ENCODE data around the gene ZBTB32. TPM values are rescaled to one million over a fixed set of nuclear protein-coding genes. Genes with fewer than 3 reads are reported as not detected.

The ZBTB32 gene
- polyA plus RNA-seq, 1 of the 3 experiments (the other 2 are of a cell fraction): not detected

GRCh38 chr19:35730326-35730725 is 26.0 kb downstream of the ZBTB32 start:
- Histone ChIP-seq H3K9ac (no peak overlapping the region), H3K27me3 (ENCODE audit: insufficient read depth) (no peaks in the 10 kb centered on the region), H3K9me3 (no peaks in the 10 kb centered on the region), H4K20me1 (ENCODE audit: insufficient read depth) (no peaks in the 10 kb centered on the region), H2AFZ (ENCODE audit: low read depth) (no peak overlapping the region), H3K4me1 (ENCODE audit: control insufficient read depth in 1 of 2, insufficient read depth in 2 of 2, low read depth in 1 of 2, low read length in 1 of 2) (no peaks in the 10 kb centered on the region), H3K79me2 (ENCODE audit: insufficient read depth) (no peaks in the 10 kb centered on the region), H3K36me3 (replicated peaks in 1 of 2; ENCODE audit: control insufficient read depth in 1 of 2, insufficient read depth in 2 of 2, low read length in 1 of 2) (peaks cover 14 to 83% of the 10 kb centered on the region in 2 experiments), H3K27ac (ENCODE audit: low read depth in 2 of 2, low read length in 1 of 2) (no peak overlapping the region), H3K4me3 (ENCODE audit: low read depth in 2 of 2, low read length in 1 of 2) (no peak overlapping the region), H3F3A (replicated peaks; ENCODE audit: insufficient read depth) (no peaks in the 10 kb centered on the region), H3K9me2 (no peaks in the 10 kb centered on the region), H3K4me2 (no peak overlapping the region)
- TF ChIP-seq SIN3A (IDR thresholded peaks at IDR 0.05; ENCODE audit: borderline replicate concordance, low read depth, low read length) (no peak), JUND (IDR thresholded peaks at IDR 0.05) (no peak), RAD21 (IDR thresholded peaks at IDR 0.05; ENCODE audit: low read length) (no peak), CTCF (IDR thresholded peaks at IDR 0.05) (no peak), YY1 (IDR thresholded peaks at IDR 0.05; ENCODE audit: low read depth) (no peak), FOXM1 (IDR thresholded peaks at IDR 0.05; ENCODE audit: low read depth) (no peak), NRF1 (IDR thresholded peaks at IDR 0.05; ENCODE audit: low read depth, low read length) (no peak), MXI1 (IDR thresholded peaks at IDR 0.05; ENCODE audit: low read depth, low read length) (no peak), TAF1 (IDR thresholded peaks at IDR 0.05; ENCODE audit: borderline replicate concordance, low read depth, low read length) (no peak), USF2 (IDR thresholded peaks at IDR 0.05; ENCODE audit: borderline replicate concordance, low read depth, low read length) (no peak), NFIC (IDR thresholded peaks at IDR 0.05; ENCODE audit: borderline replicate concordance) (no peak), USF1 (IDR thresholded peaks at IDR 0.05; ENCODE audit: borderline replicate concordance, low read depth) (no peak), GATA2 (CRISPR knock-in tag; IDR thresholded peaks at IDR 0.05) (no peak), TCF12 (IDR thresholded peaks at IDR 0.05) (no peak), RXRA (IDR thresholded peaks at IDR 0.05; ENCODE audit: borderline replicate concordance, low read depth) (no peak), TEAD4 (IDR thresholded peaks at IDR 0.05; ENCODE audit: borderline replicate concordance, insufficient read depth) (no peak), FOSL2 (IDR thresholded peaks at IDR 0.05; ENCODE audit: borderline replicate concordance, low read depth) (no peak), EP300 (IDR thresholded peaks at IDR 0.05; ENCODE audit: borderline replicate concordance in 1 of 2, low read depth in 1 of 2, low read length in 1 of 2) (no peak)
- ChIA-PET CTCF (no interaction called here), POLR2A (interaction anchor here (0.6 to 1.6 kb wide), 2 partner anchors 10 to 266 kb away, joined by 3 to 7 read pairs; no protein-coding TSS in a partner anchor)
- WGBS (ENCODE audit: low lambda C conversion rate): 96% methylated on average over 17 of the region's 18 CpGs
- DNase-seq: no peak
